ENCODE measurements around the gene RAPGEF1.

The RAPGEF1 gene

DNA sequence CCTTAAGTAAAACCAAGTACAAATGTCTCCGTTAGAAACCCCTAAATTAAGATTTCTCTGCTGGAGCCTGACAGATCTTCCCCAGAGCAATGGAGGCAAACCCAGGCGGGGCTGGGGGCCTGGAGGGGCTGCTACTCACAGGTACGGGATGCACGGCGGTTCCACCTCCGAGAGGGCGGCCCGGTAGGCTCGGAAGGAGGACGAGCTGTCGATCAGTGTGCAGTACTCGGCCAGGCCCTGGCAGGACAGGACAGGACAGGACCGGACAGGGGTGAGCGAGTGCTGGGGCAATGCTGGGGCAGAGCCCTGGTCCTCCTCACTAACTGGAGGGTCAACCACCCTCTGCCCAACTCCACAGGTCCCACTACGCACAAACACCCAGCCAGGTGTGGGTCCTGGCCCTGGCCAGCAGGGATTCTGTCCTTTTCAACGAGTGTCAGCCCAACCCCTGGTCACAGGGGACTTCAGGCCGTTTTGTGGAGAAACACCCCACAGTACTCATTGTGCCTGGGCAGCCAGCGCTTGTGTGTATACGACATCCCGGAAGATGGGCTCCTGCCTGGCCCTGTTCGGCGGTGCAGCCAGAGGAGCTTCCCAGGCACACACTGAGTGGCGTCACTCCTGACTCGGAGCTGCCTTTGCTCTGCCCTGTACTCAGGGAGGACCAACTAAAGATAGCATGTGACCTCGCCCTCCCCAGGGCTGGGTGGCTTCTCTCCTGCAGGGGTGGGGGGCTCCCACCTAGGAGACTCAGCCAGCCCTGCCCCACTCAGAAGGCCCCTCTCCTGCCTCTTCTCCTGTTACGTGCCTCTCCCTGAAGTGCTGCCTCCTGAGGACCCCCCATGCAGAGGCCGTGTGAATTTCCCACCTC, 157.2 kb downstream of the RAPGEF1 start:
- DNase-seq = no peak

DNA sequence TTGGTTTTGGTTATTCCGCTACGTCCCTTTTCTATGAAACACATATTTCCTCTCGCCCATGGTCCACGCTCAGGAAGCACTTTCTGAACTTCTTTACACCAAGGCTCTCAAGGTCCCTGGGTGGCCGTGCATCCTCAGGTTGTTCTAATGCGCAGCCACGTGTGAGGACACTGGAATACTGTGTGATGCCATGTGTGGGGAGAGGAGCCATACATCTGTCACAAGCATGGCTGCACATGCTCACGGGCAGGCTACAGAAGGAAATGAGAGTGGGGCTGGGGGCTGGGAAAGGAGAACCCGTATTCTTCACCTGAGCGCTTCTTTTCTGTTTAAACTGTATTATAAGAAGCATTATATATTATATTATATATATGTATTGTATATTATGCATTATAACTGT, 157.8 kb downstream of the RAPGEF1 start:
- no peak for DNase-seq

- no peak for DNase-seq
Observed at GRCh38 chr9:131580358-131580757, 159.5 kb downstream of the RAPGEF1 start.

GRCh38 chr9:131579789-131580211, 160.1 kb downstream of the RAPGEF1 start:
- no peak for DNase-seq

GRCh38 chr9:131578731-131579504, 161.0 kb downstream of the RAPGEF1 start:
- no peak for DNase-seq

GRCh38 chr9:131578021-131578420, 161.9 kb downstream of the RAPGEF1 start:
- no peak for DNase-seq

- no peak for DNase-seq
Observed at GRCh38 chr9:131577005-131578000, 162.6 kb downstream of the RAPGEF1 start.

DNA sequence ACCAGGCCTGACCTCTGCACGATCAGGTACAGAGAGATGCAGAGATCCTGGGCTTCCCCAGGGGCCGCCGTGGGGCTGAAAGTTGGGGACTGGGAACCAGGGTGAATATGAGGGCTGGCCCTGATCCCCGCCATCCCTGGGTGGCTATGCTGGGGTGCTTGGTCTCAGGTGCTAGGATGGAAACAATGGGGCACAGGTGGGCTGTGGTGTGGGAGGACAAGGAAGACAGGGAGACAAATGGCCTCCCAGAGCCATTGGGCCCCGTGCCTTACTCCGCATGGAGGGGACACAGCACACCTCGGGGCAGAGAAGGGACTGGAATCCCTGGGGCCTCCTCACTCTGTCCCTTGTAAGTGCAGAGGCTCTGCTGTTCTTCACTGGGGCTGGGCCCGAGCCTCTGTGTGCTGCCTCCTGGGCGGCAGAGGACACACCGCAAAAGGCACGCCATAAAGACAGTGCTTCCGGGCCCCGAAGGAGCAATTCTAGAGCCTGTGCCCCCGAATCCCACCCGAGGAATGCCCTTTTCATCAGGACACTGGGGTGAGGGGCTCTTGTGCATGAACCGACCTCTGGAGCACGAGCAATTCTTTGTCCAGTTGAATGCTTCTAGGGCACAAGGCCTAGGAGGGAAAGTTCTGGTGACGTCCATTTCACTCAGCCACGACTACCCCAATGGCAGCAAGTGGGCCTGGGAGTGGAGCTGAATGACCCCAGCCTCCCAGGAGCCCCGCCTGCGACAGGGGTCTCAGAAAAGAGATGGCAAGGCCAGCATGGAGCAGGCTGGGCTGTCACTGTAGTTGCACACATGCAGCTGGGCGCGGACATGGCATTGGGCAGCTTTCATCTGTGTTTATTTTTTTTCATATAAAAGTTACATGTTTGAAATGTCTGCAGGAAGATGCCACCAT, 163.7 kb downstream of the RAPGEF1 start:
- DNase-seq = no peak

DNA sequence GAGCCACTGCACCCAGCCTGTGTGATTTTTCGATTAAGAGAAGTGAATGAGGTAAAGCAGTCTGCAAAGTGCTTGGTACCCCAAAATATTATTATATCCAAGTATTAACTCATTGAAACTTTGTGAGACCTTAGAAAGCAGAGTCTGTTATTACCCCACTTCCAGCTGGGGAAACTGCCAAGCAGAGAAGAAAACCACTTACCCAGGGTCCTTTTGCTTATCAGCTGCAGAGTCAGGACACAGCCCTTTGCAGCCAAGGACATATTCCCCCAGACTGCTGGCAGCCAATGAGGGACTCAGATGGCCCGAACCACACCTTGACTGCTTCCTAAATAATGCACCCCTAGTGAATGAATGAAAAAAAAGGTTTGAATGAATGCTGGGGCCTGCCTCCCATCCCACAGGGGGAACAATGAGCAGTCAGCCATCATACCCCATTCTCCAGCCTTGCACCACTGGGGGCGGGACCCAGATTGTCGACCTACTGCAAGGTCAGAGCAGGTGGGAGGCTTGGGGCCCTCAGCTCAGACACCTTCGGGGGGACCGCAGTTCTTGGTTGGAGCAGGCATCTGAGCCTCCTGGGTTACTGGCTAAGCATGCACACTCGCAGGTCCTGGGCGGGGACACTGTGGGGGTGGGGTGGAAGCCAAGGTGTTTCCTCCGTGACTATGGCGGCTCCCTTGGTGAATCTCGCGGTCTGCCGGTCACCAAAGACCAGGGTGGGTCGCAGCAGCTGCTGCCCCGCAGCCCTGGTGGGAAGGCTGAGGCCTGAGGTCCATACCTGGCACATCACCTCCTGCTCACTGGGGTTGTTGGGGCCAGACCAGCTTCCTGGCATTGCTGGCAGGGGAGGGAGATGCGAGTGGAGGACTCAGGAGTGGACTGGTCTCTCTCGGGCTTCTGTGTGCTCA, 164.9 kb downstream of the RAPGEF1 start:
- no peak for DNase-seq

- DNase-seq = no peak
Observed at GRCh38 chr9:131567910-131568309, 172.0 kb downstream of the RAPGEF1 start.

- DNase-seq = no peak
Observed at GRCh38 chr9:131566158-131566557, 173.7 kb downstream of the RAPGEF1 start.

- DNase-seq = no peak
Observed at GRCh38 chr9:131565369-131565768, 174.5 kb downstream of the RAPGEF1 start.

DNA sequence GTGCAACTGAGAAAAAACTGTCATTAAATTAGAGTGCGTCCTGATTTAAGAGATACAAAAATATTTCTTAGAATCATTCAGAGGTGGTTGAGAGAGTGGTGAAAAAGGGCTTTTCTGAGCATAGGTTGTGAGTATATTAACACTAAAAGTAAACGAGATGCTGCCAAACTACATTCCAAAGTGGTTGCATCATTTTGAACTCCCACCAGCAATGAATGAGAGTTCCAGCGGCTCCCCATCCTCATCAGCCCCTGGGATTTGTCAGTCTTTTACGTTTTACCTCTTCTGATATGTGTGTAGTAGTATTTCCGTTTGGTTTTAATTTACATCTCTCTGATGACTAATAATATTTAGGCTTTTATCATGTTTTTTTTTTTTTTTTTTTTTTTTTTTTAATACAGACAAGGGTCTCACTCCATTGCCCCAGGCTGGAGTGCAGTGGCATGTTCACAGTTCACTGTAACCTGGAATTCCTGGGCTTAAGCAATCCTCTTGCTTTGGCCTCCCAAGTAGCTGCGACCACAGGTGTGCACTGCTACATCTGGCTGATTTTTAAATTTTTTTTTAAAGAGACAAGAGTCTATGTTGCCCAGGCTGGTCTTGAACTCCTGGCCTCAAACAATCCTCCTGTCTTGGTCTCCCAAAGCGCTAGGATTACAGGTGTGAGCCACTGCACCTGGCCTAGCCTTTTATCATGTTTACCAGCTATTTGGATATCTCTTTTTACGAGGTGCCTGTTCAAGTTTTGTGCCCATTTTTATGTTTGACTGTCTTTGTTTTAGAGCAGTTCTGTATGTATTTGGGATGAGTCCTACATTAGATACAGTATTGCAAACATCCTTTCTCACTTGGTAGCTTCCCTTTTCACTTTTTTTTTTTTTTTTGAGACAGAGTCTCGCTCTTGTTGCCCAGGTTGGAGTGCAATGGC, 177.6 kb downstream of the RAPGEF1 start:
- DNase-seq = no peak

DNA sequence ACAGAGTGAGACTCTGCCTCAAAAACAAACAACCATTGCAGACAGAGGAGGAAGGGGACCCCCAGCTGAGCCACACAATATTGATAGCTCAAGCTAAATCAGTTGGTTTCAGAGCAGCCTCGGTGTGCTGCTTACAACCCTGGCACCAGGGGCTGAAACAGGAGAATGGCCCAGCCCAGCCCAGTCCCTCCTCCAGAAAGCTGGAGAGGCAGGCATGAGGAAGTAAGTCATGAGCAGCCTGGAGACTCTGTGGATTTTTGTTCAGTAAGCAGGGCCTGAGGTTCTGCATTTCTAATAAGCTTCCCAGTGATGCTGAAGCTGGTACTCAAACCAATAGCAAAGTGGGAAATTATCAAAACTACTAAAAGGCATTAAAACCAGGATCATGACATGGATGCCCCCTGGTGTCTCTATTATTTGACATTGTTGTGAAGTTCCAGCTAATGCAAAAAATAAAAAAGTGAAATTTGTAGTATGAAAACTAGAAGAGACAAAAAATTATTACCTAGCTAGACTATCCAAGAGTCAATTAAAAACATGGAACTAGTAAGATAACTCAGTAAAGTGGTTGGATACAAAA, 180.4 kb downstream of the RAPGEF1 start:
- DNase-seq = no peak

DNA sequence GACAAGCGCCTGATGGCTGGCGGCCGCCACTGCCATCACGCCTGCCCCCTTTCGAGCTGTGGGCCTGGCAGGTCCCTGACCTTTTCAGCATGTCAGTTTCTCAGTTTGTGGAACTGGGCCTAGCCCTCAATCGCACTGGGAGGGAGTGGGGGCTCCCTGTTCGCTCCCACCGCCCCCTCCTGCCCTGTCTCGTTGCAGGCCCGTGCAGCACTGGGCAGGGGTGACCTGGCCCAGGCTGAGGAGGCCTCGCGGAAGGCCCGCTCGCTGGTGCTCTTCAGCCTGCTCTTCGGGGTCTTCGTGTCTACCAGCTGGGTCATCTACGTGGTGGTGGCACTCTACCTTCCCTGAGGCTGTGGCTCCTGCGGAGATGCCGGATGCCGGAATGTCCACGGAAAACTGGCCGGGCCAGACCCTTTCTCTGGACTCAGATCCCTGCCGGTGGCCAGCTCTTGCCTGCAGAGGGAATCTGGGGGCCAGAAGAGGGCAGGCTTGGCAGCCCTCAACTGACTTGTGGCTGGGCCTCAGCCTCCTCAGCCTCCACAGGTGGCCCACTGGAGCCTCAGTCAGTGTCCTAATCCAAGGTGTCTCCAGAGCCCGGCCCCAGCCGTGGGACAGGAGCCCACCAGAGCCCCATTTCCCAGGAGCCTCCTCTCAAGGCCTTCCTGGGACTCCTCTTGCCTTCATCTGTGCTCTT, 181.9 kb downstream of the RAPGEF1 start:
- DNase-seq = no peak

- DNase-seq = no peak
Observed at GRCh38 chr9:131555841-131556673, 183.8 kb downstream of the RAPGEF1 start.

- no peak for DNase-seq
Observed at GRCh38 chr9:131554843-131555351, 185.0 kb downstream of the RAPGEF1 start.

Data from right hindlimb (tissue), 1 donor.